HG03095 (cell line): ENCODE measurements around the gene NT5C3A.
A peak's percentile ranks its signal among the peaks of the same experiment; 100 is the strongest.

Source experiments
- ATAC-seq: cut with Tn5 transposase; IDR thresholded peaks from one replicate; pipeline ENCODE4 v1.9.1; 2021; ENCODE audit warnings: moderate library complexity; ENCODE audit not compliant: unreplicated experiment

NT5C3A gene

DNA sequence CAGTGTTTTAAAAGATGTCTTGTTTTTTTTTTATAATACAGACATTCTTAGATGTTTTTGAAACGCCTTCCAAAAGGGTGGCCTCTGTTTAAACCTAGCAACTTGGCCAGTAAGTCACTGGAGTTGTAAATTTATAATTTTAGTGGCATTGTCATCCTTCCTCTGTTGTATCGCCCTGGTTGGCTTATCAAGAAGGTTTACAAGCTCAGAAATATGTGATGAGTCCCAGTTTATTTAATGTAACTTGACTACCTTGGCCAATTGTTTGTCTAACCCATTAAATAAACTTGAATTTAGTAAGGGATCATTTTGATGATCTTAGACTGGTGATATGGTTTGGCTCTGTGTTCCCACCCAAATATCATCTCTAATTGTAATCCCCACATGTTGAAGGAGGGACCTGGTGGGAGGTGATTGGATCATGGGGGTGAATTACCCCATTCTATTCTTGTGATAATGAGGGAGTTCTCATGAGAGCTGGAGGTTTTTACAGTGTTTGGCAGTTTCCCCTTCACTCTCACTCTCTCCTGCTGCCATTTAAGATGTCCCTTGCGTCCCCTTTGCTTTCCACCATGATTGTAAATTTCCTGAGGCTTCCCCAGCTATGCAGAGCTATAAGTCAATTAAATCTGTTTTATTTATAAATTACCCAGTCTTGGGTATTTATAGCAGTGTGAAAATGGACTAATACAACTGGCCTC, 13.4 kb upstream of the NT5C3A start:
- no peak for ATAC-seq

- no peak for ATAC-seq
Observed at GRCh38 chr7:33073243-33073642, 10.7 kb upstream of the NT5C3A start.

GRCh38 chr7:33072471-33072870, 9.9 kb upstream of the NT5C3A start:
- ATAC-seq = no peak

DNA sequence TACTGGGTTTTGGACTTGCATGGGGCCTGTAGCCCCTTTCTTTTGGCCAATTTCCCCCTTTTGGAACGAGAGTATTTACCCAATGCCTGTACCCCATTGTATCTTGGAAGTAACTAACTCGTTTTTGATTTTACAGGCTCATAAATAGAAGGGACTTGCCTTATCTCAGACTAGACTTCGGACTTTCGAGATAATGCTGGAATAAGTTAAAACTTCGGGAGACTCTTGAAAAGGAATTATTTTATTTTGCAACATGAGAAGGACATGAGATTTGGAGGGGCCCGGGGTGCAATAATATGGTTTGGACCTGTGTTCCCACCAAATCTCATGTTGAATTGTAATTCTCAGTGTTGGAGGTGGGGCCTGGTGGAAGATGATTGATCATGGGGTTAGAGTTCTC, 8.3 kb upstream of the NT5C3A start:
- ATAC-seq = no peak

- no peak for ATAC-seq
Observed at GRCh38 chr7:33070277-33070676, 7.7 kb upstream of the NT5C3A start.

DNA sequence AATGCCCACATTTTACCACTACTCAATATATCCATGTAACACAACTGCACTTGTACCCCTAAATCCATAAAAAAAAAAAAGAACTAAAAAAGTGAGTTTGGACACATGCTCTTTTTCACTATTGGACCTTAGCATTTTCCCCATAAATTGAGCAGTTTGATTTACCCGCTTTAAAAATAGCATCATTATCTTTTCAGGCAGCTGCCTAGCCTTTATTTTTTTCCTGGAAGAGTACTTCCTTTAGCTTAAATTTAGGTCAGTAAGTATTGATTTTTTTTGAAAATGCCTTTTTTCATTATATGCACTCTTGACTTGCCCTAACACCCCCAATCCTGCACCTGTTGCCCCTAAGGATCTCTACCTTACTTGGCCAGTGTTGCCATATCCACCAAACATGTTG, 5.3 kb upstream of the NT5C3A start:
- ATAC-seq = no peak

GRCh38 chr7:33066771-33067170, 4.2 kb upstream of the NT5C3A start:
- no peak for ATAC-seq

DNA sequence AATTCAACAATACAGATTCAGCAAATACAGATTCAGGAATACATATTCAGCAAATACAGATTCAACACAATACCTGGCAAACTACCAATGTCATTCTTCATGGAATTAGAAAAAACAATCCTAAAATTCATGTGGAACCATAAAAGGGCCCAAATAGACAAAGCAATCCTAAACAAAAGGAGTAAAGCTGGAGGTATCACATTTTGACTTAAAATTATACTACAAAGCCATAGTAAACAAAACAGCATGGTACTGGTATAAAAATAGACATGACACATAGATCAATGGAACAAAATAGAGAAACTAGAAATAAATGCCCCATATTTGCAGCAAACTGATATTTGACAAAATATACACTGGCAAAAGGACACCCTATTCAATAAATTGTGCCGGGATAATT, 3.4 kb upstream of the NT5C3A start:
- ATAC-seq = no peak

DNA sequence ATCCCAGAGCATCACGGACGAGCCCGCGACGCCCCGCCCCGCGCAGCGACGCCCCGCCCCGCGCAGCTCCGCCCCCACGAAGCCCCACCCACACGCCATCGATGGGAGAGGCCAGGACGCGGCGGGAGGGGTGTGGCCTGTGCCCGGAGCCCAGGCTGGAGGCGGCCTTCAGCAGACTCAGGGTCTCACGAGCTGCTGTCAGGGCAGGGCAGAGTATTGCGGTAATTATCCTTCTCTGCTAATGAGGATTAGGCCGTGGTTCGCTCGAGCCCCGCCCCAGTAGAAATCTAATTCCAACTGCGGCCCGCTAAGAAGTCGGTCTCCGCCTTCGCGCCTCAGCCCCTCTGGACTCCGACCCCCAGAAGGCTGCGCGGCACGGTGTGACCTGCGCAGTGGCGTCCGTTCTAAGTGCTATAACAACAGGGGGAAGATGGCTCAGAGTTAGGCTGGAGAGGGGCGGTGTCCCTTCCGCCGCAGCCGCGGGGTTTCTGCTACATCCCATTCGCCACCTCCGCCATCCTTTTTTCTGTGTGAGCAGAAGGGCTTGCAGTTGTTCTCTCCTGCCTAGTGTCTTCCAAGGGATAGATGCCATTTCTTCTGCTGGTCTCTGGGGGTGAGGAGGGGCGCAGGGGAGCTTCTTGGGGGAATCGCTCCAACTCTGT, 337 bp upstream of the NT5C3A start:
- ATAC-seq = peak; percentile 95

DNA sequence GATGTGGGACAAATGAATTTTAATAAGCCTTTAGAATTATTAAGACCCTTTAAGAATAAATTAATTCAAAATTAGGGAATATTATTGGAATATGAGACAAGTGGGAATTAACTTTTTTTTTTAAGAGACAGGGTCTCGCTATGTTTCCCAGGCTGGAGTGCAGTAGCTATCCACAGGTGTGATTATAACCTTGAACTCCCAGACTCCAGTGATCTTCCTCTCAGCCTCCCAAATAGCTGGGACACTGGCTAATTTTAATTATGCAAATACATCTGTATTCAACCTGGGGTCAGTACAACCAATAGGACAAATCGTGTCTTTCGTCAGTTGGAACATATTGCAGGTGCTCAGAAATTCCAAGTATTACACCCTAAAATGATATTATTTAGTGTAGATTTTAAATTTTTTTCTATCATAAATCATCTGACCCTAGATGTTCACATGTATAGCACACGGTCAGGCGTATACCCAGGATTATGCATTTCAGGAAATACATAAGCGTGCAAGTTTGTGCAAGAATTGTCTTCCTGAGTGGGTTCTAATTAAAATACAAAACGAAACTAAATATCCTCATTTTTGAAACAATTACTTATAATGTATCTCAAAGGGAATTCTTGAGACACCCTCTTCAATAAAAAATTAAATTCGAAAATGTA, 1.2 kb downstream of the NT5C3A start:
- ATAC-seq = no peak

DNA sequence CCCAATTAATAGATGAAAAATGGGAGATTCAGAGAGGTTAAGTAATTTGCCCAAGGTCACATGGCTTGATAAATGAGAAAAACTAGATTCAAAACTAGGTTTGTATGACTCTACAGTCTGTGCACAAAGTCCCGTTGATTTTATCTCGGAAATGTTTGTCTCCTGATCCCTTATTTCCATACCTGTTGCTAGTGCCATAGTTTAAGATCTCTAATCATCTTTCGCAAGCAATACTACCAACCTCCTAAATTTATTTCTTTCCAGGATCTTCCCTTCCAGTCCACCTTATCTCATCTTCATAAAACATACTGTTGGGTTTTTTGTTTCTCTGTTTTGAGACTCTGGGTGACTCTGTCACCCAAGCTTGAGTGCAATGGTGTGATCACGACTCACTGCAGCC, 2.9 kb downstream of the NT5C3A start:
- no peak for ATAC-seq

- ATAC-seq = no peak
Observed at GRCh38 chr7:33055158-33055557, 7.4 kb downstream of the NT5C3A start.

- ATAC-seq = no peak
Observed at GRCh38 chr7:33054261-33054964, 8.2 kb downstream of the NT5C3A start.

- no peak for ATAC-seq
Observed at GRCh38 chr7:33053721-33054120, 8.9 kb downstream of the NT5C3A start.

GRCh38 chr7:33050535-33051318, 11.8 kb downstream of the NT5C3A start:
- peak; percentile 45 for ATAC-seq

DNA sequence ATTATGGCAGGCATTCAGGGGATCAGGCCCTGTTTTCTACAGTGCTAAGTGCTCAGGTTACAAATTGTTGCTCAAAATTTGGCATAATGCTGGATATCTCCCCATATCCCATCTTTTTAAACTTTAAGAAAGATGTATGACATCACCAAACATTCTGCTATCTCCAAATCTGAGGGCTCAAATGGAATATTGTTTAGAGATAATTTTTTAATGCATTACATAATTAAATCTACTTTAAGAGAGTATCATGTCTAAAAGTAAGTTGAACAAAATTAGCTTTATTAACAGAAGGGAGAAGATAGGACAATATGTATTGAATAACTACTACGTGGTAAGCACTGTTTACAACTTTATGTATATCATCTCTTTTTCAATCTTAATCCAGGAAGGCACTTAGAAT, 13.9 kb downstream of the NT5C3A start:
- no peak for ATAC-seq

DNA sequence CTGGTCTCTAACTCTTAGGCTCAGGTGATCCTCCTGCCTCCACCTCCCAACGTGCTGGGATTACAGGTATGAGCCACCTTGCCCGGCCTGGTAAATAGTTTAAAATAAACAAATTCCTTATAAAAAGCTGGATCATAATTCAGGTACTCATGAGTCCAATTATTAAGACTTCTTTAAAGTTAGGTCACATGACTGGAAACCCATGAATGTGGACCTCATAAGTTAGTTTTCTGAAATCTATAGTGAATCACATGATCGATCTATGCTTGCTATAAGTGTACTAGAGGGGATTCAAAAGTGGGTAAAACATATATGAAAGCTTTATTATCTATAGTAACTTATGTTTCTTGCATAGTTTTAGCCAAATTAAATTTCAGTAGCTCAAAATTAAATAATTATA, 14.3 kb downstream of the NT5C3A start:
- no peak for ATAC-seq

GRCh38 chr7:33044986-33045385, 17.6 kb downstream of the NT5C3A start:
- peak; percentile 42 for ATAC-seq

- ATAC-seq = no peak
Observed at GRCh38 chr7:33044401-33044718, 18.2 kb downstream of the NT5C3A start.

DNA sequence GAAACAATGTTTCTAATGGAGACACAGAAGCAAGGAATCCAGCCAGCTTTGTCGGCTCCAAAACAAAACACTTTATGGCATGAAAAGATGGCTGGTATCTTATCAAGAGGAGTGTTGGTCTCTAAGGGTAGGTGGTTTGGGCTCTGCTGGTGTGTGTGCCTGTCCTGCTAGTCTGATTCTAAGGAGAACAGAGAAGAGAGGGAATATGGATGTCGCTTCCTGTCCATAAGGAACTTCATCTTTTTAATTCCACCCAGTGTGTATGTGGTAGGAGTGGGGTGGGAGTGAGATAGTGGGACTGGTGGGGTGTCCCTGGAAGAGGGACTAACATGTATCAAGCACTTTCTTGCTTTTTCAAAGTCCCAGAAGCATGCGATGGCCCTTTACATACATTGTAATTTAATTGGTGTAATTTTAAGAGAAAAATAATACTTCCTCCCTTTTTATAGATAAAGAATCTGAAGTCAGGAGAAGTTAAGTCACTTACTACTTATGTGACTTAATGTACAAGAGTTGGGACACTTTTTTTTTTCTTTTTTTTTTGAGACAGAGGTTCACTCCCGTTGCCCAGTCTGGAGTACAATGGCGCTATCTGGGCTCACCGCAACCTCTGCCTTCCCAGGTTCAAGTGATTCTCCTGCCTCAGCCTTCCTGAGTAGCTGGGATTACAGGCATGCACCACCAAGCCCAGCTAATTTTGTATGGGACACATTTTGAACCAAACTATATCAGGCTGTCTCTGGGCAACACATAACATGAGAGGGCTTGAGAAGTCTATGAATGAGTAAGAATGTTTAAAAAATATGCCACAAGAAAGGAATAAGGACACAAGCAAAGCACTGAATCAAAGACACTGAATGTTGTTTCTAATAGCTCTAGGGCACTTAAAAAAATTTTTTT, 18.8 kb downstream of the NT5C3A start:
- ATAC-seq = no peak
